ENCODE results near the gene NR2F1-AS1. TPM values are rescaled to one million over a fixed set of nuclear protein-coding genes. Genes with fewer than 3 reads are reported as not detected.

NR2F1-AS1 gene
- total and polyA plus RNA-seq, 2 donors (not counting 3 experiments of a cell fraction or from before 2014, with no cell fraction given) = 4.2 to 13.8 TPM

DNA sequence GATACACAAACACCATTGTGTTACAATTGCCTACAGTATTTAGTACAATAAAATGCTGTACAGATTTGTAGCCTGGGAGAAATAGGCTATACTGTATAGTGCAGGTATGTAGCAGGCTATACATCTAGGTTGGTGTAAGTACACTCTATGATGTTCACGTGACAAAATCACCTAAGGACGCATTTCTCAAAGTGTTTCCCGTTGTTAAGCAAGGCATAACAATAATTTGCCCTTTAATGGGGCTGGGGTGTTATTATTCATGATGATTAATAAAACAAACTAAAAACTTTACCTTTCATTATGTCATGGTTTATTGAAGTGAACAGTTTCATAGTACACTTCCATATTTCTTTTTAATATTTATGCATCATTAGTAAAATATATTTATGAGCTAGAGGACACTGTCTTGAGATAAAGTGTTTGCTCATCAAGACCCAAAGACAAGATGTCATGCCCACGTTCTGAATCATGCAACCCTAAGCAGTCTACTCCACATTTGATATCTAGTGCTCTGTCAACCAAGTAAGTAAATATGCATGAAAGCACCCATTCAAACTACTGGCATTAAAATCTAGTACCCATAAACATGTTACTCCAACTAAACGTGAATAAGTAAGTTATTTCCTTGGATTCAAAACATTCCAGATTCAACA lies 220.5 kb downstream of the NR2F1-AS1 start:
- Histone ChIP-seq H3K79me2 (ENCODE audit: control insufficient read depth, insufficient read depth, low read length) (no peaks in the 10 kb centered on the region), H3K27ac (ENCODE audit: insufficient read depth, low read depth, low read length) (peak overlapping the region; percentile 91), H3K9ac (replicated peaks; ENCODE audit: extremely low read depth, insufficient read depth, low read length) (peak overlapping the region; percentile 73), H3K4me1 (ENCODE audit: control insufficient read depth, extremely low read depth, insufficient read depth, low read length) (peaks cover 53% of the 10 kb centered on the region), H3K27me3 (ENCODE audit: control insufficient read depth in 2 of 2, insufficient read depth in 2 of 2, low read length in 2 of 2) (no peaks in the 10 kb centered on the region), H3K4me2 (ENCODE audit: insufficient read depth, low read length) (peak overlapping the region; percentile 65), H3K4me3 (replicated peaks in 1 of 3; ENCODE audit: insufficient read depth in 1 of 3, low read depth in 1 of 3, low read length in 3 of 3) (no peak overlapping the region), H4K20me1 (replicated peaks; ENCODE audit: control insufficient read depth, extremely low read depth, insufficient read depth, low read length) (no peaks in the 10 kb centered on the region), H3K9me3 (replicated peaks; ENCODE audit: control insufficient read depth, insufficient read depth, low read length) (no peaks in the 10 kb centered on the region), H3K9me1 (replicated peaks; ENCODE audit: control insufficient read depth, extremely low read depth, insufficient read depth, low read length) (no peaks in the 10 kb centered on the region), H2AFZ (ENCODE audit: low read depth, low read length) (no peak overlapping the region), H3K36me3 (ENCODE audit: control insufficient read depth in 2 of 2, extremely low read depth in 1 of 2, insufficient read depth in 2 of 2, low read length in 2 of 2) (no peaks in the 10 kb centered on the region)
- dilution Hi-C loops (cut with MboI; ENCODE audit: extremely low pct_ligation_motif_present, low sequenced_read_pairs) (no loop called here), intact Hi-C loops (cut with micrococcal nuclease) (loop anchor here (5.0 kb wide), 1 partner anchor 62 kb away; no protein-coding TSS in a partner anchor)
- no peak for FAIRE-seq
- BruUV-seq (replicated peaks) = no TSS peak
- CTCF ChIA-PET = interaction anchor here (1.5 to 2.1 kb wide), 5 partner anchors 87 to 452 kb away, joined by 8 to 19 read pairs (median 11); partner anchors contain the start of gene NR2F1
- no peak for TF ChIP-seq POLR2A (IDR thresholded peaks at IDR 0.05; ENCODE audit: low read depth, low read length)
- TF ChIP-seq EZH2 (IDR thresholded peaks at IDR 0.05; ENCODE audit: borderline replicate concordance, low read depth, low read length, severe bottlenecking) = no peak
- no peak for TF ChIP-seq POLR2AphosphoS5 (IDR thresholded peaks at IDR 0.05; ENCODE audit: insufficient read depth, low read depth, low read length)
- TF ChIP-seq, protein P1, sequence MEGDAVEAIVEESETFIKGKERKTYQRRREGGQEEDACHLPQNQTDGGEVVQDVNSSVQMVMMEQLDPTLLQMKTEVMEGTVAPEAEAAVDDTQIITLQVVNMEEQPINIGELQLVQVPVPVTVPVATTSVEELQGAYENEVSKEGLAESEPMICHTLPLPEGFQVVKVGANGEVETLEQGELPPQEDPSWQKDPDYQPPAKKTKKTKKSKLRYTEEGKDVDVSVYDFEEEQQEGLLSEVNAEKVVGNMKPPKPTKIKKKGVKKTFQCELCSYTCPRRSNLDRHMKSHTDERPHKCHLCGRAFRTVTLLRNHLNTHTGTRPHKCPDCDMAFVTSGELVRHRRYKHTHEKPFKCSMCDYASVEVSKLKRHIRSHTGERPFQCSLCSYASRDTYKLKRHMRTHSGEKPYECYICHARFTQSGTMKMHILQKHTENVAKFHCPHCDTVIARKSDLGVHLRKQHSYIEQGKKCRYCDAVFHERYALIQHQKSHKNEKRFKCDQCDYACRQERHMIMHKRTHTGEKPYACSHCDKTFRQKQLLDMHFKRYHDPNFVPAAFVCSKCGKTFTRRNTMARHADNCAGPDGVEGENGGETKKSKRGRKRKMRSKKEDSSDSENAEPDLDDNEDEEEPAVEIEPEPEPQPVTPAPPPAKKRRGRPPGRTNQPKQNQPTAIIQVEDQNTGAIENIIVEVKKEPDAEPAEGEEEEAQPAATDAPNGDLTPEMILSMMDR (IDR thresholded peaks at IDR 0.05; ENCODE audit: extremely low read depth in 1 of 2, insufficient read depth in 1 of 2, low read depth in 1 of 2, low read length in 2 of 2) = no peak
- no peak for TF ChIP-seq GATA2 (IDR thresholded peaks at IDR 0.05; ENCODE audit: insufficient read depth, insufficient read length, low read depth, low read length)
- TF ChIP-seq FOS (IDR thresholded peaks at IDR 0.05; ENCODE audit: borderline replicate concordance, insufficient read depth, low read length) = no peak
- TF ChIP-seq MYC (IDR thresholded peaks at IDR 0.05; ENCODE audit: low read depth, low read length) = no peak
- peak; percentile 65 for DNase-seq (ENCODE audit: low read depth, low spot score)
- POLR2A ChIA-PET = no interaction called here
